A673 (cell line): ENCODE data around the gene CTNNA2. TPM values are rescaled to one million over a fixed set of nuclear protein-coding genes. Genes with fewer than 3 reads are reported as not detected.

ENCODE experiments used
- BruUV-seq: library from RNA; stranded (reverse); fragments of 400-500 nt; replicated peaks from 2 replicates; lab custom pipeline; 2021; lab: Mats Ljungman, UMichigan
- CTCF ChIA-PET: fragments of 300-600 bp; sonication (Branson Sonifier 250); formaldehyde crosslinking; loops from one replicate; lab custom pipeline; 2022; ENCODE audit warnings: antibody characterized with exemption; lab: Charles Lee
- POLR2A ChIA-PET: fragments of 300-600 bp; sonication (Branson Sonifier 250); formaldehyde crosslinking; loops from one replicate; lab custom pipeline; 2022; ENCODE audit warnings: antibody characterized with exemption; ENCODE audit not compliant: low non-redundant PET; lab: Charles Lee
- DNase-seq: peaks from one replicate; pipeline ENCODE4 v3.0.0-alpha.2; 2015; ENCODE audit warnings: low spot score
- H3K27ac ChIP-seq: fragments of 200-600 bp; sonication (generic); 2 replicates; pipeline ENCODE4 v1.5.1; 2016; ENCODE audit warnings: mixed run types, low read depth, mild to moderate bottlenecking, mixed read lengths, antibody characterized with exemption, low read length; ENCODE audit not compliant: poor library complexity, severe bottlenecking
- H3K27me3 ChIP-seq: fragments of 200-600 bp; sonication (generic); replicated peaks from 2 replicates; pipeline ENCODE4 v1.6.1; 2017; ENCODE audit warnings: mixed run types, low read depth, mild to moderate bottlenecking, mixed read lengths, antibody characterized with exemption, low read length; ENCODE audit not compliant: insufficient read depth, poor library complexity
- H3K36me3 ChIP-seq: fragments of 200-600 bp; sonication (generic); 2 replicates; pipeline ENCODE4 v1.6.1; 2016; ENCODE audit warnings: mixed run types, mild to moderate bottlenecking, mixed read lengths, antibody characterized with exemption, low read length; ENCODE audit not compliant: insufficient read depth, poor library complexity, severe bottlenecking
- H3K4me1 ChIP-seq: fragments of 200-600 bp; sonication (generic); 2 replicates; pipeline ENCODE4 v1.6.1; 2017; ENCODE audit warnings: mixed run types, mild to moderate bottlenecking, mixed read lengths, antibody characterized with exemption, low read length; ENCODE audit not compliant: insufficient read depth, poor library complexity, severe bottlenecking
- H3K4me3 ChIP-seq: fragments of 200-600 bp; sonication (generic); 2 replicates; pipeline ENCODE4 v1.5.1; 2016; ENCODE audit warnings: low read depth, mixed run types, mild to moderate bottlenecking, mixed read lengths, low read length; ENCODE audit not compliant: poor library complexity, severe bottlenecking
- H3K9me3 ChIP-seq: fragments of 200-600 bp; sonication (generic); 2 replicates; pipeline ENCODE4 v1.6.1; 2016; ENCODE audit warnings: mixed run types, low read depth, mild to moderate bottlenecking, mixed read lengths, antibody characterized with exemption, low read length; ENCODE audit not compliant: poor library complexity, severe bottlenecking
- EZH2 ChIP-seq: fragments of 200-600 bp; sonication (generic); IDR thresholded peaks from 2 replicates; pipeline ENCODE4 v1.6.1; 2017; ENCODE audit warnings: borderline replicate concordance, low read depth, mild to moderate bottlenecking, mixed read lengths, antibody characterized with exemption, low read length; ENCODE audit not compliant: poor library complexity, severe bottlenecking
- intact Hi-C: fragments of 100-400 bp; cut with micrococcal nuclease; formaldehyde crosslinking; loops from one replicate; pipeline ENCODE4 v1.10.0; 2022; ENCODE audit not compliant: unreplicated experiment
- total RNA-seq: library from RNA; stranded (reverse); gene quantifications from 2 replicates; pipeline ENCODE4 v1.2.3, GENCODE V29; 2021
- TF ChIP-seq, protein P1 (sequence below): fragments of 300-800, 200-600 bp; sonication (generic); conservative IDR thresholded peaks from 2 replicates; pipeline ENCODE4 v1.5.1; 2017; ENCODE audit warnings: low read depth, mild to moderate bottlenecking, antibody characterized with exemption, low read length, moderate library complexity, mixed read lengths

Gene CTNNA2
- total RNA-seq, 1 experiment from 2014 or later, result not detected

DNA sequence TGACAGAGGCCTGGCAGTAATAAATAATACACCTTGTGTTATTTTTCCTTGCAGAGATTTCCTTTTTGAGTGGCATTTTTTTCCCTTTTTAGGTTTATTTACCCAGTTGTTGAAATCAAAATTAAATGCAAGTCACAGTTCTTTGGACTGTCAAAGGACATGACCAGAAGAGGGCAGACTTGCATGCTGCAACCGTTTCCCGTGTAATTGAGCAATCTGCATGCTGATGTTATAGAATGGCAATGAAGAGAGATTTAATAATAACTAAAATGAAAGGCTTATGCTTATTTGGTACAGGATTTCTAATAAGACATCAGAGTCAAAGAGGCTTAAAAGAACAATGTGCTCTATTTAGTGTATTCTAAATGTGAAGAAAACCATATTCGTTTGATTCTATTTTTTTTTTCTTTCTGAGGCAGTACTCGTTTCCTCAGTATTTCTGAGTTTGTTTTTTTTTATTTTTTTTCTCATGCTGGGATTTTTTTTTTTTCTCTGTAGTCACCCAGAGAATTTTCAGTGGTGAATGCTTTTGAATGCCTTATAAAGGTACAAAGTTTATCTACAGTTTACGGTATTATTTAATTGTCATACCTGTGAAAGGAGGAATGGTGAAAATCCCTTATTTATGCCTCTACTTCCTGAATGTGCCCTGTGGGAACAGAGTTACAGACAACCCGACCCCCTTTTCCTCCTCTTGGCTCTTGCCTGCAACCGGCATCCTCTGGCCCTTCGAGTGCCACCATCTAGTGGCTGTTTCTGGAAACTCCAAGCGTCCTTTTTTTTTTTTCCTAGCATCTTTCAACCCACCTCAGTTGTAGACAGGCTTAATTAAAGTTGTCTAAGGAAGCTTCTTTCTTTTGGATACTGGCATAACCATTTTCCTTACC lies 423.2 kb downstream of the CTNNA2 start:
- Histone ChIP-seq H3K27ac (no peak overlapping the region), H3K4me1 (no peaks in the 10 kb centered on the region), H3K27me3 (peaks cover 17% of the 10 kb centered on the region), H3K9me3 (no peaks in the 10 kb centered on the region), H3K4me3 (no peak overlapping the region), H3K36me3 (no peaks in the 10 kb centered on the region)
- ChIA-PET POLR2A (no interaction called here), CTCF (no interaction called here)
- peak; percentile 77 for DNase-seq
- BruUV-seq, result no TSS peak
- TF ChIP-seq, protein P1, sequence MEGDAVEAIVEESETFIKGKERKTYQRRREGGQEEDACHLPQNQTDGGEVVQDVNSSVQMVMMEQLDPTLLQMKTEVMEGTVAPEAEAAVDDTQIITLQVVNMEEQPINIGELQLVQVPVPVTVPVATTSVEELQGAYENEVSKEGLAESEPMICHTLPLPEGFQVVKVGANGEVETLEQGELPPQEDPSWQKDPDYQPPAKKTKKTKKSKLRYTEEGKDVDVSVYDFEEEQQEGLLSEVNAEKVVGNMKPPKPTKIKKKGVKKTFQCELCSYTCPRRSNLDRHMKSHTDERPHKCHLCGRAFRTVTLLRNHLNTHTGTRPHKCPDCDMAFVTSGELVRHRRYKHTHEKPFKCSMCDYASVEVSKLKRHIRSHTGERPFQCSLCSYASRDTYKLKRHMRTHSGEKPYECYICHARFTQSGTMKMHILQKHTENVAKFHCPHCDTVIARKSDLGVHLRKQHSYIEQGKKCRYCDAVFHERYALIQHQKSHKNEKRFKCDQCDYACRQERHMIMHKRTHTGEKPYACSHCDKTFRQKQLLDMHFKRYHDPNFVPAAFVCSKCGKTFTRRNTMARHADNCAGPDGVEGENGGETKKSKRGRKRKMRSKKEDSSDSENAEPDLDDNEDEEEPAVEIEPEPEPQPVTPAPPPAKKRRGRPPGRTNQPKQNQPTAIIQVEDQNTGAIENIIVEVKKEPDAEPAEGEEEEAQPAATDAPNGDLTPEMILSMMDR, result peak; percentile 76
- TF ChIP-seq EZH2, result no peak
- intact Hi-C loops, result loop anchor here (2.0 to 5.0 kb wide), 3 partner anchors 137 to 561 kb away; no protein-coding TSS in a partner anchor

DNA sequence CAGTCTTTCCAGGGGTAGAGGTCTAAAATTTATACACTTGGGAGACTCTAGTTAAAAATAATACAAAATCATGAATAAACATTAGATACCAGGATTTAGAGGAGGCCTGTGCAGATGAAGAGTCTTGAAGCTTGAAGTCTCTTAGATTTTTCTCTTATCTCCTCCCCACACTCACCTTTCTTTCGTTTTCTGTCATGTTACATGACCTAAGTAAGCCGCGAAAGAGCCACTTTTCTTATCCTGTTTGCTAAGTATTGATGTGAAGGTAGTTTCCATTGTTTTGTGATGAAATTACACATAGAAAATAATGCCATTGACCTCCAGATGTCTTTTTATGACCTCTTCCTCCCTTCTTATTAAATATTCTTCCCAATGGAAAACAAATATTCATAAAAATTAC lies 423.9 kb downstream of the CTNNA2 start:
- no TSS peak for BruUV-seq
- POLR2A ChIA-PET, result no interaction called here
- CTCF ChIA-PET, result no interaction called here

DNA sequence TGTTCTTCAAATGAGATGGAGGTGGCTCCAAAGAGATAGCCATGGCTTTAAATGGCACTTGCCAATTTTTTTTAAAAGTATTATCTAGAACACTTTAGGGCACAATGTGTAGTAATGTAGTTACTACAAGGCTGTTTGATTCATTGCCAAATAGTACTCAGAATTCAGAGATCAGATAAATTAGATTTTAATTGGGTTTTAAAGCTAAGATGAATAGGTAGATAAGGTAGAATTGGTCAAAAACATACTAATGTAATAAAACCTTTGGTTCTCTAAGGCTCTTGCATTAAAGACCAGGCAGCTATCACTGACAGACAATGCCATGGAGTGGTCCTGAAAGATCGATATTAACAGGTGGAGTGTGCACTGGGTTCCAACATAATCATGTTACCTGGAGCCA lies 425.8 kb downstream of the CTNNA2 start:
- Histone ChIP-seq H3K27ac (no peak overlapping the region), H3K27me3 (peaks cover 10% of the 10 kb centered on the region), H3K36me3 (no peaks in the 10 kb centered on the region), H3K4me1 (no peaks in the 10 kb centered on the region), H3K9me3 (no peaks in the 10 kb centered on the region), H3K4me3 (no peak overlapping the region)
- no peak for DNase-seq
- POLR2A ChIA-PET, result no interaction called here
- CTCF ChIA-PET, result no interaction called here
- intact Hi-C loops, result loop anchor here (5.0 kb wide), 2 partner anchors 299 to 559 kb away; no protein-coding TSS in a partner anchor
- no TSS peak for BruUV-seq
- TF ChIP-seq, protein P1, result no peak
- TF ChIP-seq EZH2, result no peak

More for the DNA sequence above, 423.9 kb downstream of the CTNNA2 start:
- no peak for DNase-seq
- intact Hi-C loops, result loop anchor here (2.0 to 5.0 kb wide), 3 partner anchors 136 to 561 kb away; no protein-coding TSS in a partner anchor
- Histone ChIP-seq H3K36me3 (no peaks in the 10 kb centered on the region), H3K27me3 (peaks cover 16% of the 10 kb centered on the region), H3K27ac (no peak overlapping the region), H3K4me1 (no peaks in the 10 kb centered on the region), H3K4me3 (no peak overlapping the region), H3K9me3 (no peaks in the 10 kb centered on the region)
- TF ChIP-seq, protein P1, result no peak
- no peak for TF ChIP-seq EZH2
